ENCODE data around the gene IL23R. TPM values are rescaled to one million over a fixed set of nuclear protein-coding genes. Genes with fewer than 3 reads are reported as not detected.

Gene IL23R
- total and polyA plus RNA-seq, 2 of the 13 experiments (the other 11 are each of a cell fraction or from before 2014, with no cell fraction given), result not detected

DNA sequence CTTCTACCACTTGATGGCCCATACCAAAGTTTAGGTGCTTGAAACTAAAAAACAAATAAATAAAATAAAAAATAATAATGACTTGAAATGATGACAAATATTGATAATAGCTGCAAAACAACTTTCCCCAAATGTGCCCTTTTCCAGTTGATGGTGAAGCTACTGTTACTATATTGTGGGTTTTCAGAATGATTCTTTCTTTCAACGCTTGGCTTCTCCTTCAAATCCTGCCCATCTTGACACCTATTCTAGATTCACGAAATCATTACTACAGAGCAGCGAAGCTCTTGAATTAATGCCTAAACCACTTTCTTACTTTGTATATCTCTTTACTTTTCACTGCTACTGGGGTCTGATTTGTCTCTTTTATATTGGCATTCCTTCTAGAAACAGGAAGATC is 22.3 kb upstream of the IL23R start (continued):
- TF ChIP-seq, protein P1, sequence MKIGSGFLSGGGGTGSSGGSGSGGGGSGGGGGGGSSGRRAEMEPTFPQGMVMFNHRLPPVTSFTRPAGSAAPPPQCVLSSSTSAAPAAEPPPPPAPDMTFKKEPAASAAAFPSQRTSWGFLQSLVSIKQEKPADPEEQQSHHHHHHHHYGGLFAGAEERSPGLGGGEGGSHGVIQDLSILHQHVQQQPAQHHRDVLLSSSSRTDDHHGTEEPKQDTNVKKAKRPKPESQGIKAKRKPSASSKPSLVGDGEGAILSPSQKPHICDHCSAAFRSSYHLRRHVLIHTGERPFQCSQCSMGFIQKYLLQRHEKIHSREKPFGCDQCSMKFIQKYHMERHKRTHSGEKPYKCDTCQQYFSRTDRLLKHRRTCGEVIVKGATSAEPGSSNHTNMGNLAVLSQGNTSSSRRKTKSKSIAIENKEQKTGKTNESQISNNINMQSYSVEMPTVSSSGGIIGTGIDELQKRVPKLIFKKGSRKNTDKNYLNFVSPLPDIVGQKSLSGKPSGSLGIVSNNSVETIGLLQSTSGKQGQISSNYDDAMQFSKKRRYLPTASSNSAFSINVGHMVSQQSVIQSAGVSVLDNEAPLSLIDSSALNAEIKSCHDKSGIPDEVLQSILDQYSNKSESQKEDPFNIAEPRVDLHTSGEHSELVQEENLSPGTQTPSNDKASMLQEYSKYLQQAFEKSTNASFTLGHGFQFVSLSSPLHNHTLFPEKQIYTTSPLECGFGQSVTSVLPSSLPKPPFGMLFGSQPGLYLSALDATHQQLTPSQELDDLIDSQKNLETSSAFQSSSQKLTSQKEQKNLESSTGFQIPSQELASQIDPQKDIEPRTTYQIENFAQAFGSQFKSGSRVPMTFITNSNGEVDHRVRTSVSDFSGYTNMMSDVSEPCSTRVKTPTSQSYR (CRISPR knock-in tag; IDR thresholded peaks at IDR 0.05; ENCODE audit: borderline replicate concordance), result no peak

DNA sequence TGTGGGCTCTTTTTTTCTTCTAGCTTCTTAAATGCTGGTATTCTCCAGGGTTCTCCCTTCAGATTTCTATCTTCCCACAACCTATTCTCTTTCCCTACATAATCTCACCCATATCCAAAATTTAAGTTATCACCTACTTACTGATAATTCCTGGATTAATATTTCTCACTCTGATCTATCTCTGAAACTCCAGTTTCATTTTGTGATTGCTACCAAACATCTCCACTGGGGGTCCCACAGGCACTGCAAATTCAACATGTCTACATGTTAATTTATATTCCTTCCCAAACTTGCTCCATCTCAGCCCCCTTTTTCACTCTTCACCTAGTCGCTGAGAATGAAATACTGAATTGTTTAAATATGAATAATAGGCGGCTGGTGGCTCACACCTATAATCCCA is 21.6 kb upstream of the IL23R start:
- FAIRE-seq (no peak), DNase-seq (ENCODE audit: low spot score) (no peak), ATAC-seq (no peak)
- H3K27me3 ChIP-seq (ENCODE audit: control insufficient read depth in 1 of 2, insufficient read depth in 2 of 2, low read length in 2 of 2), result no peaks in the 10 kb centered on the region; a peak in 1 of 5 replicates
- WGBS (ENCODE audit: low lambda C conversion rate), result 35% methylated on average over 2 of the region's 2 CpGs
- ChIA-PET CTCF (ENCODE audit: low intra/inter-chr PET ratio, low total read pairs) (no interaction called here), POLR2A (no interaction called here)
- no peaks in the 10 kb centered on the region for H3K9me3 ChIP-seq (ENCODE audit: low read length)
- H3K4me2 ChIP-seq (ENCODE audit: low read depth, low read length), result no peak overlapping the region
- no peak overlapping the region for H3K27ac ChIP-seq (ENCODE audit: extremely low read length, insufficient read depth, low read length)
- no peak overlapping the region for H3K9ac ChIP-seq (ENCODE audit: insufficient read depth, low read depth, low read length)
- no TSS peak for BruUV-seq (replicated peaks)
- no peaks in the 10 kb centered on the region for H3K79me2 ChIP-seq (ENCODE audit: insufficient read depth, low read length)
- peaks cover 13% of the 10 kb centered on the region for H3K4me1 ChIP-seq (ENCODE audit: insufficient read depth, low read length)
- intact Hi-C loops (cut with micrococcal nuclease; ENCODE audit: unreplicated experiment), result loop anchor here (10.0 kb wide), 1 partner anchor 210 kb away; no protein-coding TSS in a partner anchor
- in situ Hi-C loops (cut with HindIII; ENCODE audit: extremely low pct_ligation_motif_present, low pct_unique_long_range_greater_than_20kb), result loop anchor here (5.0 to 10.0 kb wide), 3 partner anchors 87 to 380 kb away; no protein-coding TSS in a partner anchor
- H3K4me3 ChIP-seq (replicated peaks in 1 of 3; ENCODE audit: insufficient read depth in 1 of 3, low read depth in 2 of 3, low read length in 3 of 3), result no peak overlapping the region
- H2AFZ ChIP-seq (ENCODE audit: low read length), result no peak overlapping the region
- H4K20me1 ChIP-seq (ENCODE audit: insufficient read depth, low read length), result no peaks in the 10 kb centered on the region
- H3K36me3 ChIP-seq (replicated peaks in 1 of 2; ENCODE audit: control insufficient read depth in 1 of 2, insufficient read depth in 2 of 2, low read length in 2 of 2), result no peaks in the 10 kb centered on the region
- TF ChIP-seq, protein P2, sequence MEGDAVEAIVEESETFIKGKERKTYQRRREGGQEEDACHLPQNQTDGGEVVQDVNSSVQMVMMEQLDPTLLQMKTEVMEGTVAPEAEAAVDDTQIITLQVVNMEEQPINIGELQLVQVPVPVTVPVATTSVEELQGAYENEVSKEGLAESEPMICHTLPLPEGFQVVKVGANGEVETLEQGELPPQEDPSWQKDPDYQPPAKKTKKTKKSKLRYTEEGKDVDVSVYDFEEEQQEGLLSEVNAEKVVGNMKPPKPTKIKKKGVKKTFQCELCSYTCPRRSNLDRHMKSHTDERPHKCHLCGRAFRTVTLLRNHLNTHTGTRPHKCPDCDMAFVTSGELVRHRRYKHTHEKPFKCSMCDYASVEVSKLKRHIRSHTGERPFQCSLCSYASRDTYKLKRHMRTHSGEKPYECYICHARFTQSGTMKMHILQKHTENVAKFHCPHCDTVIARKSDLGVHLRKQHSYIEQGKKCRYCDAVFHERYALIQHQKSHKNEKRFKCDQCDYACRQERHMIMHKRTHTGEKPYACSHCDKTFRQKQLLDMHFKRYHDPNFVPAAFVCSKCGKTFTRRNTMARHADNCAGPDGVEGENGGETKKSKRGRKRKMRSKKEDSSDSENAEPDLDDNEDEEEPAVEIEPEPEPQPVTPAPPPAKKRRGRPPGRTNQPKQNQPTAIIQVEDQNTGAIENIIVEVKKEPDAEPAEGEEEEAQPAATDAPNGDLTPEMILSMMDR (CRISPR knock-in tag; IDR thresholded peaks at IDR 0.05), result 0 out of 2 replicates have a peak, but pooled peaks have one; percentile 7
- TF ChIP-seq, protein P3, sequence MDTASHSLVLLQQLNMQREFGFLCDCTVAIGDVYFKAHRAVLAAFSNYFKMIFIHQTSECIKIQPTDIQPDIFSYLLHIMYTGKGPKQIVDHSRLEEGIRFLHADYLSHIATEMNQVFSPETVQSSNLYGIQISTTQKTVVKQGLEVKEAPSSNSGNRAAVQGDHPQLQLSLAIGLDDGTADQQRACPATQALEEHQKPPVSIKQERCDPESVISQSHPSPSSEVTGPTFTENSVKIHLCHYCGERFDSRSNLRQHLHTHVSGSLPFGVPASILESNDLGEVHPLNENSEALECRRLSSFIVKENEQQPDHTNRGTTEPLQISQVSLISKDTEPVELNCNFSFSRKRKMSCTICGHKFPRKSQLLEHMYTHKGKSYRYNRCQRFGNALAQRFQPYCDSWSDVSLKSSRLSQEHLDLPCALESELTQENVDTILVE (CRISPR knock-in tag; IDR thresholded peaks at IDR 0.05), result no peak
- TF ChIP-seq ZNF124 (CRISPR knock-in tag; IDR thresholded peaks at IDR 0.05) (no peak), STAG1 (CRISPR knock-in tag; IDR thresholded peaks at IDR 0.05) (peak; percentile 31; the same call in 1 of the 2 replicates), SMC3 (IDR thresholded peaks at IDR 0.05; ENCODE audit: low read length) (no peak), KLF6 (CRISPR knock-in tag; IDR thresholded peaks at IDR 0.05) (no peak)
- TF ChIP-seq, protein P4, sequence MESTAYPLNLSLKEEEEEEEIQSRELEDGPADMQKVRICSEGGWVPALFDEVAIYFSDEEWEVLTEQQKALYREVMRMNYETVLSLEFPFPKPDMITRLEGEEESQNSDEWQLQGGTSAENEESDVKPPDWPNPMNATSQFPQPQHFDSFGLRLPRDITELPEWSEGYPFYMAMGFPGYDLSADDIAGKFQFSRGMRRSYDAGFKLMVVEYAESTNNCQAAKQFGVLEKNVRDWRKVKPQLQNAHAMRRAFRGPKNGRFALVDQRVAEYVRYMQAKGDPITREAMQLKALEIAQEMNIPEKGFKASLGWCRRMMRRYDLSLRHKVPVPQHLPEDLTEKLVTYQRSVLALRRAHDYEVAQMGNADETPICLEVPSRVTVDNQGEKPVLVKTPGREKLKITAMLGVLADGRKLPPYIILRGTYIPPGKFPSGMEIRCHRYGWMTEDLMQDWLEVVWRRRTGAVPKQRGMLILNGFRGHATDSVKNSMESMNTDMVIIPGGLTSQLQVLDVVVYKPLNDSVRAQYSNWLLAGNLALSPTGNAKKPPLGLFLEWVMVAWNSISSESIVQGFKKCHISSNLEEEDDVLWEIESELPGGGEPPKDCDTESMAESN (CRISPR knock-in tag; conservative IDR thresholded peaks at IDR 0.05), result no peak
- TF ChIP-seq, protein P5, sequence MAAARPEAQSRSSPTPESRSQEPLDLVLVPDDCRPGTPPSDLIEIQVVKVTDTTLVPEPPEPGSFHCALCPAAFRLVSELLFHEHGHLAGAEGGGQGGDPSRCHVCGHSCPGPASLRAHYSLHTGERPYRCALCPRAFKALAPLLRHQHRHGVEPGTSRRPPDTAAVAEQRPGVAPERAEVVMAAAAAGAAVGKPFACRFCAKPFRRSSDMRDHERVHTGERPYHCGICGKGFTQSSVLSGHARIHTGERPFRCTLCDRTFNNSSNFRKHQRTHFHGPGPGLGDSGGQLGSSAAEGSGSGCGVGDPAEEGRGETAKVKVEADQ (CRISPR knock-in tag; IDR thresholded peaks at IDR 0.05; ENCODE audit: borderline replicate concordance), result no peak
- TF ChIP-seq, protein P6, sequence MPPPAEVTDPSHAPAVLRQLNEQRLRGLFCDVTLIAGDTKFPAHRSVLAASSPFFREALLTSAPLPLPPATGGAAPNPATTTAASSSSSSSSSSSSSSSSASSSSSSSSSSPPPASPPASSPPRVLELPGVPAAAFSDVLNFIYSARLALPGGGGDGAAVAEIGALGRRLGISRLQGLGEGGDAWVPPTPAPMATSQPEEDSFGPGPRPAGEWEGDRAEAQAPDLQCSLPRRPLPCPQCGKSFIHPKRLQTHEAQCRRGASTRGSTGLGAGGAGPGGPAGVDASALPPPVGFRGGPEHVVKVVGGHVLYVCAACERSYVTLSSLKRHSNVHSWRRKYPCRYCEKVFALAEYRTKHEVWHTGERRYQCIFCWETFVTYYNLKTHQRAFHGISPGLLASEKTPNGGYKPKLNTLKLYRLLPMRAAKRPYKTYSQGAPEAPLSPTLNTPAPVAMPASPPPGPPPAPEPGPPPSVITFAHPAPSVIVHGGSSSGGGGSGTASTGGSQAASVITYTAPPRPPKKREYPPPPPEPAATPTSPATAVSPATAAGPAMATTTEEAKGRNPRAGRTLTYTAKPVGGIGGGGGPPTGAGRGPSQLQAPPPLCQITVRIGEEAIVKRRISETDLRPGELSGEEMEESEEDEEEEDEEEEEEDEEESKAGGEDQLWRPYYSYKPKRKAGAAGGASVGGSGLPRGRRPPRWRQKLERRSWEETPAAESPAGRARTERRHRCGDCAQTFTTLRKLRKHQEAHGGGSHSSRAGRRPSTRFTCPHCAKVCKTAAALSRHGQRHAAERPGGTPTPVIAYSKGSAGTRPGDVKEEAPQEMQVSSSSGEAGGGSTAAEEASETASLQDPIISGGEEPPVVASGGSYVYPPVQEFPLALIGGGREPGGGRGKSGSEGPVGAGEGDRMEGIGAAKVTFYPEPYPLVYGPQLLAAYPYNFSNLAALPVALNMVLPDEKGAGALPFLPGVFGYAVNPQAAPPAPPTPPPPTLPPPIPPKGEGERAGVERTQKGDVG (CRISPR knock-in tag; IDR thresholded peaks at IDR 0.05; ENCODE audit: borderline replicate concordance), result no peak
